Stimulated activated CD8-positive, alpha-beta memory T cell treated with anti-CD3 and anti-CD28 coated beads, Interleukin-12 subunit alpha, Interleukin-12 subunit beta, amount 100 ng/mL, for 24 hours (primary cell): ENCODE measurements around the gene MMP8.
"Not testable (repeated sequence)": the region's sequence is repeated elsewhere in the genome, so short reads cannot be mapped to it uniquely, and the experiment has no call there.

Experiments used
- DNase-seq: peaks from one replicate; pipeline ENCODE4 v3.0.0-alpha.2; 2020; ENCODE audit errors: extremely low read depth

The MMP8 gene, protein sequence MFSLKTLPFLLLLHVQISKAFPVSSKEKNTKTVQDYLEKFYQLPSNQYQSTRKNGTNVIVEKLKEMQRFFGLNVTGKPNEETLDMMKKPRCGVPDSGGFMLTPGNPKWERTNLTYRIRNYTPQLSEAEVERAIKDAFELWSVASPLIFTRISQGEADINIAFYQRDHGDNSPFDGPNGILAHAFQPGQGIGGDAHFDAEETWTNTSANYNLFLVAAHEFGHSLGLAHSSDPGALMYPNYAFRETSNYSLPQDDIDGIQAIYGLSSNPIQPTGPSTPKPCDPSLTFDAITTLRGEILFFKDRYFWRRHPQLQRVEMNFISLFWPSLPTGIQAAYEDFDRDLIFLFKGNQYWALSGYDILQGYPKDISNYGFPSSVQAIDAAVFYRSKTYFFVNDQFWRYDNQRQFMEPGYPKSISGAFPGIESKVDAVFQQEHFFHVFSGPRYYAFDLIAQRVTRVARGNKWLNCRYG

DNA sequence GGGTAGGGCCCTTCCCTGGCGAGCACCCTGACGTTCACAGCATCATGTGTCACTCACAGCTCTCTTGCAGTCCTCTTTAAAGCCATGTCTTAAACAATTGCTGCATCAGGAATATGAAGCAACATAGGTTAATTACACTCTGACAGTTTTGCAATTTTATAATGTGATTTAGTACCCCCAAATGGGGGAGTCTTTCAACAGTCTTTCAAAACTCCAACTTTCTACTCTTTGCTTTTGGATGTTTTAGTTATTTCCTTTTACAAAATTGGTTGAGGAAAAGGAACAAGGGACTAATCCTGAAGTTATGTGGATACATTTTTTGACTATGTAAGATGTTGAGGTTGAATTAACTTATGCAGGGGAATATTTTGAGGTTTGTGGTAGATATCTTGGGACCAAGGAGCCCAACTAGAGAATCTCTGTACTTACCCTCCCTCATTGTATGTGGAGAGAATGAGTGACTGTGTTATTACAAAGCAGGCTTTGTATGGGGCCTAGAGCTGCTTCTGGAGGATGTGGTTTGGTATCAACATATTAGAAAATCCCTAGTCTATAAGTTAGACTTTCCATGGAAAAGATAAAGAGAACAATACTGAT, at the start of gene MMP8:
MMP8 (minus strand) TSS at position 51 of the 597 bp plus-strand sequence. CDS start 99 bp downstream, outside the sequence.
- DNase-seq: no peak

DNA sequence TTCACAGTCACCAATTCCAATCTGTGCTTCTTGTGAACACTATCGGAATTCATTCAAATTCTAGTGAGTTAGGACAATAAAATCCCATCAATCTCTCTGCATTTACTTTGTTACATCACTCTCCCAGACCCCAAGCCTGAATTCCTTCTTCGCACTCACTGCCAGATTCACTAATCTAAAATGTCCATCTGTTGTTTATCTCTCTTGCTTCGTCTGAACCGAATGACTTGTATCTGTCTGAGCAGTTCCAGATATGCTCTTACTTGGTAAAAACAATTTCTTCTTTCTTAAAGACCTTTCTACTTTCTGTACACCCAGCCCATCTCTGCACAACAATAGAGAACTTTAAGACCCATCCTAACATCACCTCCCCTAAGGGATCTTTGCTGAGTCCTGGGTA, 48.6 kb upstream of the MMP8 start:
- no peak for DNase-seq

DNA sequence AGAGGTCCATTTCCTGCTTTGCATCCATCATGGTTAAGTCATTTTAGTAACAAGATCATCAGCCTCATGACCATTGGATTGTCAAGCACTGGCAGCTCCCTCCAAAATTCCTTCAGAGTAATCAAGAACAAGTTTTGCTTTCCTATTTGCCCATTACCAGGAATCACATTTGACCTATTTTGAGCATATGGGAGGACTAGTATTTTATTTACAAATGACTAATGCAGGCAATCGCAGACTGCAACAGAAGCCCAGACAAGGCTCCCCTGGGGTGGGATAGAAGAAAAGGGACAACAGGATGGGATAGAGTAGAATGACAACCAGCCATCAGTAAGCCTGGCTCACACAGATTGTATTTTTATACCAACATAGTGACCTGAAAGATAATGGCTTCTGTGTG, 46.6 kb upstream of the MMP8 start:
- no peak for DNase-seq

DNA sequence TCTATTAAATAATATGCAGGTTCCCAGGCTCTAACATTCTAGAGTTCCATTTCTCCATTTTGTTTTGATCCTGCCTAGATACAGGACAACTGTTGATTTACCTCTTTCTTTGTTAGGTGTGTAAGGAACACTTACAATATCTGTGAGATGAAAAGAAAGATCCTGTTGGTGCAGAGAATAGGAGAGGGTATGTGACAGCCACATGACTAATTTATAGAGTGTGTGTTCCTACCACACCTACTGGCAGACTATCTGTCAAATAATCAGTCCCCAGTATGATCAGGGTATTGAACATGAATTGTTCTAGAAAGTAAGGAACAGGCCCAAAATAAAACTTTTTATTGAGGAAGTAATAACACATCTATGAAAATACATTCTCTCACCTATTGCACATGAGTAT, 45.4 kb upstream of the MMP8 start:
- no peak for DNase-seq

DNA sequence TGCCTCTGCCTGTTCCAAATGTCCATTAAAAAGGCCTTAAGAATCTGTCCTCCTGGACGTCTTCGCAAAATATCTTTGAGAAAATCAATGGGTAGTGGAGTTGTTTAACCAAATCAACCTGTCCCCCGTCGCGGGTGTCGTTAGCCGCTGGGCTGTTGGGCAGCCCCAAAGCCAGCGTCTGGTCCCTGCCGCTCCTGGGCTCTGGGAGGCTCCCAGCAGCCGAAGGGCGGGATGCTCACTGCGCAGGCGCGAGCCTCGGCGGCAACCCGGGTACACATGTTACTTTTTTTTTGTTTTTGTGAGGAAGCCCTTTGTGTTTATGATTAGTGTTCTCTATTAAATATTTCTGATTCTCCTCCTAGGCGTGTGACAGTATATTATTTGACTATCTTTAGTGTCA, 43.0 kb upstream of the MMP8 start:
- DNase-seq: no peak

DNA sequence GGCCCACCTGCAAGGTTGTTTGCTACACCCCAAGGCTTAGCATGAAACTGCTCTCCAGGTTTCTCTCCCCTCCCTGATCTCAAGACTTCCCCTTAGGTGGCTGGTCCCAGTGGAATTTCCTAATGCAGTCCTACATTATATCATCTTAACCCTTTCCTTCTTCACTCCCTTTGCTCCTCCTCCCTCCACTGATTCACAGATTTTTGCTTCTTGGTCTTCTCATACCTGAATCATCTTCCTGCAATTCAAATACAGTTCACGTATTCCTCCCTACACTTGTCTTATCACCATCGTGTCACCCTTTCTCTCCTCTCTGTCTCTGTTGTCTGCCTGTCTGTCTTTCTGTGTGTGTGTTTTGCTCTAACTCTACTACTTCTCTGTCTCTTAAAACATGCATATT, 38.7 kb upstream of the MMP8 start:
- no peak for DNase-seq

DNA sequence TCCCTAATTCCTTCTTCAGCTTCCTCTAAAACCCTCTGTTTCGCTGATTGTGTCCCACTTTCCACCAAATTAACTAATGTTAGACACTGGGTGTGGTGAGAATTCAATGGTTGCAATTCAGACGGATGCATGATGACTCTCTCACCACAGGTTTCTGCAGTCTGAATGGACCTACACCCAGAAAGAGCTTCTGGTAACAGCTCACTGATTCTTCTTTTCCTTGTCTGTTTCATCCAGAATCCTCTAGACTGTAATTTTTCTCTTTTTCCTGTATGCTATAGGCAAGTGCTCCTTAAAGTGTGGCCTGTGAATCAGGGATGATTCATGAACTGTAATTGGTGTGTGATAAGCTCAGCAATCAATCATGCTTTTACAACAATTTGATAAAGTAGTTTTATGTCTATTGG, 37.6 kb upstream of the MMP8 start:
- no peak for DNase-seq

DNA sequence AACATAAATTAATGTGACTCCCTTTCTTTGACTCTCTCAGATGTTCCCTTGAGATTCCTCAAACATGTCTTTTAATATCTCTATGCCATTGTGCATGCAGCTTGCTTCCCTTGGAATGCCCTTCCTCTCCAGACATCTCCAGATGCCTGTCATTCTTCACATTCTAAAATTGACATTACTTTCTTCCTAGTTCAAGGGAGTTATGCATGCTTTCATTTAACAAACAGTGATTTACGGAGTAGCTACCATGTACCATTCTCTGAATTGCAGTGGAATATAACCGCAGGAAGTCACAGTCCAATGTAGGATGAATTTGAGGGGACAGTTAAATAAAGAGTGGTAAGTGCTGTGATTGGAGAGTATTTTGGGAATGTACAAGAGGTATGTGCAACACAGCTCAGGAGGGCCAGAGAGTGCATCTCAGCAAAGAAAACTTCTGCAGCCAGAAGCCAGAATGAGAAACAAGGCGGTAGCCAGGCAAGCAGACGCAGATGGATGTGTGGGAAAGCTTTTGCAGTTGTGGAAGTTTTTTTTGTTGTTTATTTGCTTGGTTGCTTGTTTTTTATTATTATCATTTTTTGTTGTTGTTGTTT, 37.0 kb upstream of the MMP8 start:
- DNase-seq: no peak

DNA sequence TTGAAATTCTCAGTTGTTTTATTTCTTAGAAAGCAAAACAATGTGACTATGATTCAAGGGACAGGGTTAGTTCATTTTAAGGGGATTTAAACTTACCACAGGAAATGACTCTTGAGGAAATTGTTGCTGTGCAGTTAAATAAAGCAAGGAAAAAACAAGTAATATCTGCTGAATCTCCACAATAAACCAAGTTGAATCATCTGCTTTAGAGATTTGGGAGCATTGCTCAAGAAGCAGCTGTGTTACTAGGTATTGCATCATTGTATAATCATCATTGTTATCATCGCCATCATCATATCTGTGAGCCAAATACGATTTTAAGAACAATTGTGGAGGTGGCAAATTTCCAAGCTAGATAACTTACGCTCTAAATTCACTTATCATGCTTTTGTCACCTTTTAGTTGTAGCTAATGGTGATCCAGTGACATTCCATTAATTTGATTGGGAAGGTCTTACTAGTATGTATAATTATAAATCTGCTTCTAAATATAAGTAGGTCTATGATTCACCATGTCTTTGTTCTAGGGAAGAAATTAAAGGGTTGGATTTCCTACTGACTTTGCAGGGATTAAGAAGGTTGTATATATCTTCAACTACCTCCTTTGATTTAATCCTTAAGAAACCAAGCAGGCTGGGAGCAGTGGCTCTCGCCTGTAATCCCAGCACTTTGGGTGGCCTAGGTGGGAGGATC, 35.7 kb upstream of the MMP8 start:
- DNase-seq: no peak

DNA sequence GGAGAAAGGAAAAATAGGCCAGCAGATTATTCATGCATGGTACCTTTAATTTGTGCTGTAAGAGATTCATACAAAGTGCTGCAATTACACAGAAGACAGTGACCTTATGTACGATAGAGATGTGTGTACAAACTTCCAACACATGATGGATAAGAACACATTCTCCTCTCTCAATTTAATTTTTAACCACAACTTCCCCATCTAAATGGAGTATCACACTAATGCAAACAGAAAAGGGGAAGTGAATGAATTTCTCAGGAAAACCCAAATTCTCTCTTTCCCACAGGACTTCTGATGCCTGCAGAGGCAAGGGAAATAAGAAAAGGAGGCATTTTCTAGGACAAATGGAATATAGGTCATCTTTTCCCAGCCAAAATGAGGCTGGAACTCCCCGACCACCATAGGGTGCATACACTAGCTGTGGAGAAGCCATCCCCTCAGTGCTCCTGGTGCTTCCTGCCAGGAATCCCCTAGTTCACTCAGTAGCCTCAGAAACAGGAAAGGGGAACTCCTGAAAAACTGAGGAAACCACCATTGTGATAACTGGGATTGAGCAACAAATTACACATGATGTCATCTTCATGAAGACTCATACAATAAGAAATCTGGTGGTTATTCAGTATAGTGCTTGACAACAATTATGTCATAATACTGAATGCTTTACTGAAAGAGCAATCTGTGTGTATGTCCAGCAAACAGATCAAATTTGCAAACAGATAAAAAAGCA, 33.2 kb upstream of the MMP8 start:
- DNase-seq: no peak

DNA sequence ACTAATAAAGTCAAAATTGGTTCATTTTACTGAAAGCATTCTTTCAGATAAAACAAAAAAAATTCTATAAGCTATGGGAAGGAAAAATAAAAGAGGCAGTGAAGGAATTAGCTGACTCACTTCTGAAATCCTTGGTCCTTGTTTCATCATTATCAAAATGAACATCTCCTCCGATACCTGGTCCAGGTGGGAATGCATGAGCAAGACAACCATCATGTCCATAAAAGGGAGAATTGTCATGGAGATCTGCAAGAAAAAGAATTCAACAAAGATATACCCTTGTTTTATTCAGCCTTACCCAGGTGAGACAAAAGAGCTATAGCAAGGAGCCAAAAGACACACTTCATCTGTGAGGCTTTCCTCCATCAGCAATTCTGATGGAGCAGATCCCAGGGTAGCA, 28.5 kb upstream of the MMP8 start:
- DNase-seq: no peak

DNA sequence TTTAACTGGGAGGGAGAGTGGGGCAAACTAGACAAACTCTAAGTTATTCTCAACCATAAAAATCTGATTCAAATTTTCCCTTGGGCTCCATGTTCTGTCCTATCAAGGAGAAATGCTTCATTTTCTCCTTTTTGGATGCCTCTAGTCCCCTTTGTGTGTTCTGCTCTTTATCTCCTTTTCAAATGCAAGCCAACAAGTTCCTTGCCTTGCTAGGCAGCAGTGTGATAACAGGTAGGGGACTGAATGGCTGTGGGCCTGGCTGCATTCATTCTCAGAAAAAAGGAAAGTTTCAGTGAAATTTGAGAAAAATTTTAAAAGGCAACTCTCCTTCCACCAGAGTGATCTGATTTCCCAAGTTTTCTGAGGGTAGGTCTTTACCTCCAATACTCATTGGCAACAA, 26.9 kb upstream of the MMP8 start:
- DNase-seq: no peak

DNA sequence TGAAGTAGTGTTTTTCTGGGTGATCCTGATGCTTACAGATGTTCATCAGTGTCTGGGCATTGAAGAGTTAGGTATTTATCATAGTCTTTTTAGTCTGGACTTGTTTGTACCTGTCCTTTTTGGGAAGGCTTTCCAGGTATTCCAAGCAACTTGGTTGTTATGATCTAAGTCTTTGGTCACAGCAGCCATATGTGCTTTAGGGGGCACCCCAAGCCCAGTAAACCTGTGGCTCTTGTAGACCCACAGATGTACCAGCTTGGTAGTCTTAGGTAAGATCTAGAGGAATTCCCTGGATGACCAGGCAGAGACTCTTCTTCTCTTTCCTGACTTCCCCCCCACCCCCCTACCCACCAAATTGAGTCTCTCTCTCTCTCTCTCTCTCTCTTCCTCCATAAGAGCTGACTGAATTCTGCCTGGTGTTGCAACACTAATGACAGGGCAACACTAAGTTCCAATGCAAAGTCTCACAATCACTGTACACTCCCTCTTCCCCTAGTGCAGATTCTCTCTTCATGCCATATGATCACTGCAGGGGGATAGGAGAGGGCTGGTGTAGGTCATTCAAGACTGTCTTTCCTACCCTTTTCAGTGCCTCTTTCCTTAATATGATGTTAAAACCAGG, 24.5 kb upstream of the MMP8 start:
- DNase-seq: no peak

DNA sequence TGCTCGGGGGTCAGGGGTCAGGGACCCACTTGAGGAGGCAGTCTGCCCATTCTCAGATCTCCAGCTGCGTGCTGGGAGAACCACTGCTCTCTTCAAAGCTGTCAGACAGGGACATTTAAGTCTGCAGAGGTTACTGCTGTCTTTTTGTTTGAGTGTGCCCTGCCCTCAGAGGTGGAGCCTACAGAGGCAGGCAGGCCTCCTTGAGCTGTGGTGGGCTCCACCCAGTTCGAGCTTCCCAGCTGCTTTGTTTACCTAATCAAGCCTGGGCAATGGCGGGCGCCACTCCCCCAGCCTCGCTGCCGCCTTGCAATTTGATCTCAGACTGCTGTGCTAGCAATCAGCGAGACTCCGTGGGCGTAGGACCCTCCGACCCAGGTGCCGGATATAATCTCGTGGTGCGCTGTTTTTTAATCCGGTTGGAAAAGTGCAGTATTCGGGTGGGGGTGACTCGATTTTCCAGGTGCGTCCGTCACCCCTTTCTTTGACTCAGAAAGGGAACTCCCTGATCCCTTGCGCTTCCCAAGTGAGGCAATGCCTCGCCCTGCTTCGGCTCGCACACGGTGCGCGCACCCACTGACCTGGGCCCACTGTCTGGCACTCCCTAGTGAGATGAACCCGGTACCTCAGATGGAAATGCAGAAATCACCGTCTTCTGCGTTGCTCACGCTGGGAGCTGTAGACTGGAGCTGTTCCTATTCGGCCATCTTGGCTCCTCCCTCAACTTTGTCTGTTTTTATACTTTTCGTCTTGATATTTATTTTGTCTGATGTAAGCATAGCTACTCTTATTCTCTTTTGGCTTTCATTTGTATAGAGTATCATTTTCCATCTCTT, 22.2 kb upstream of the MMP8 start:
- DNase-seq: not testable (repeated sequence)

DNA sequence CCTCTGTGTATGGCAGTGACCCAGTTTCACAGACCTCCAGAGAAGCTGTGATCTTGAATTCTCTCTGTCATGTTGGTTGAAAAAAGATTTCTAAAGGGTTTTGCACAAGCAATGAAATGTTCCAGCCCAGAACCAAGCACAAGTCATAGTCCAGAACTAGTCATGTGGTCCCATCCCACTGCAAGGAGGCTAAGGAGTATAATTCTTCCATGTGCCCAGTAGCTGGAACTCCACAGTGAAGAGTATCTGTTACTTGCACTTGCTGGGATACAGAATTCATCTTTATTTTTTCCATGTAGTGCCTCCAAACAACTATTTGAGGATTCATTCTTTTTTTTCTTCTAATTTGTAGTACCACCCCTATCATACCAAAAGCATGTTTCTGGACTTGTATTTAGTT, 9.9 kb upstream of the MMP8 start:
- no peak for DNase-seq

DNA sequence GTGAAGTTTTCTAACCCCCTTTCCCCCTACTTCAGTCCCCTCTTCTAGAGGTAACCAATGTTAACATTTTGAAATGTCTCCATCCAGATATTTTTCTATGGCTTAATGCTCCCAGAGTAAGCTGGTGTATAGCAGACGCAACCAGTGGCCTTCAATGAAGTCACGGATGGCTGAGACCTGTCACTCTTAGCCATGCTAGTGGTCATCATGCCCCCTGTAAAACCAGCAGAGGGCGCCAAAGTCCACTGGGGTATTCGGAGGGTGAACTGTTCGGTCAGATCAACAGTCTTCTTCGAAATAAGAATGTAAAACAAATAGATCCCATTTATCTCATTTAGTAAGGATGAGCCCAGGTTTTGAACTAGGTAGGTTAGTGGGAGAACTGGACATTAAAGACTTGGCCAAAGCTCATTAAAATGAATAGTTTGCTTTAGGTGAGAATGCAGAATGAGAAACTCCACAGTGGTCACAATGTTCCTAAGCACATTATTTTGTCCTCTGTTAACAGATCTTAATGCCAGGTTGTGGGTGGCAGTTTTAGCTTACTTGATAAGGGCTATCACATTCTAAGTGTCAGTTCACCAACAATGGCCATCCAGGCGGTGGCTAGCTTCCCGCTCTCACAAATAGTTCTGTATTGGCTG, 8.6 kb upstream of the MMP8 start:
- DNase-seq: peak; percentile 1

DNA sequence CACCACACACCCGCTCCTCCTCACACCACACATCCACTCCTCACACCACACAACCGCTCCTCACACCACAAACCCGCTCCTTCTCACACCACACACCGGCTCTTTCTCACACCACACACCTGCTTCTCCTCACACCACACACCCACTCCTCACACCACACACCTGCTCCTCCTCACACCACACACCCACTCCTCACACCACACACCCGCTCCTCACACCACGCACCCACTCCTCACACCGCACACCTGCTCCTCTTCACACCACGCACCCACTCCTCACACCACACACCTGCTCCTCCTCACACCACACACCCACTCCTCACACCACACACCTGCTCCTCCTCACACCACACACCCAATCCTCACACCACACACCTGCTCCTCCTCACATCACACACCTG, 6.2 kb upstream of the MMP8 start:
- DNase-seq: not testable (repeated sequence)

DNA sequence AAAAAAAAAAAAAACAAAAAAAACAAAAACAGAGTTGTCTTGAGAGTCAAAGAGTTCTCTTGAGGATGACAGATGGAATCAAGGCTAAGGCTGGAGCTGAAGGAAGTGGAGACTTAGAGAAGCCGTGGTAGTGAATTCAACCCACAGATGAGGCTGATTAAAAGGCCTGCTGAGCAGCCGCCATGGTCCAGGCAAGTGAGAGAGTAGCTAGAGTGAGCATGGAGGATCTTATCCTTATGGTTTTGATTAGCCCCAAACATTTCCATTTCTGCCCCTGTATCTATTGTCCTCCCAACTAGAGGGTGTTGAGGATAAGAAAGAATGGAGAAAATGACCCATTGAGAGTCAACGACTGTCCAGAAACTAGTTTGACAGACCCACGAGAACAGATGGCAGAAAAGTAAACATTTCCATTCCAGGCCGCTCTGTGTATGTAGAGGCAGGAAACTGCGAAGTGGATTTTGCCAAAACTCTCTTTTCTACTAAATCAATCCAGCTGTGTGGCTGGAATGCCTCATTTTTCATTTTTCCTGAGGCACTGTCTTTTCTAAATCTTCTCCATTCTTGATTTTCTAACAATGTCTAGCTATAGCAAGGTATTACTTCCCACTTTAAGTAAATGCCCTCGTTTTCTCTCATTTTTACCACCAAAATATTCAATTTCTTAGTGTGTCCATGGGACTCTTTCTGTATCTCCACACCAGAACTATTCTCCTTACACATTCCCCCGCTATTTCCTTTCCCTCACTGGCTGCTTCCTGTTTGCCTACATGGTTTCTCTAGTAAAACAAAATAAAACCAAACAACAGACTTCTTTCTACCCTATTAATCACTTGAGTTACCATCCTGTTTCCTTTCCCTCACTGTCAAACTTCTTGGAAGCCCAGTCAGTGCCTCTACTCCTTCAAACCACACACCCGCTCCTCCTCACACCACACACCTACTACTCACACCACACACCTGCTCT, 5.4 kb upstream of the MMP8 start:
- no peak for DNase-seq

DNA sequence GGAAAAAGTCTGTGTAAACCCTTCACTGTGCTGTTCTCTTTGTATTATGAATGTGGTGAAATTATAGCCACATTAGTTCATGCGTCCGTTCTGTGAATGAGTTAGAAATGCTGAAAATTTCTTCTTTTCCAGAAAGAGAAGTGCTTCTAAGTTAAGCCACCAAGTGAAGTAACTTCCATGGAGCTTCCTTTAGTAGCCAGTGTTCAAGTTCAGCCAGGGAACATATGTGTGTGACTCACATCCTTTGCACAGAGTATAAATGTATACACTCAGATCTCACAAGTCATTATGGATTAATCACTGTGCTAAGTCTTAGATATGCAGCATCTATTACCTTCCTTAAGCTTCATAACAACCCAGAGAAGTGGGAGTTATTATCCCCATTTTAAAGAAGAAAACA, 3.1 kb upstream of the MMP8 start:
- DNase-seq: no peak
